Measurements from ENCODE around the gene C11orf21. TPM values are rescaled to one million over a fixed set of nuclear protein-coding genes. Genes with fewer than 3 reads are reported as not detected.

C11orf21 gene
- total RNA-seq, 1 donor from 2014 or later = 66.5 TPM

DNA sequence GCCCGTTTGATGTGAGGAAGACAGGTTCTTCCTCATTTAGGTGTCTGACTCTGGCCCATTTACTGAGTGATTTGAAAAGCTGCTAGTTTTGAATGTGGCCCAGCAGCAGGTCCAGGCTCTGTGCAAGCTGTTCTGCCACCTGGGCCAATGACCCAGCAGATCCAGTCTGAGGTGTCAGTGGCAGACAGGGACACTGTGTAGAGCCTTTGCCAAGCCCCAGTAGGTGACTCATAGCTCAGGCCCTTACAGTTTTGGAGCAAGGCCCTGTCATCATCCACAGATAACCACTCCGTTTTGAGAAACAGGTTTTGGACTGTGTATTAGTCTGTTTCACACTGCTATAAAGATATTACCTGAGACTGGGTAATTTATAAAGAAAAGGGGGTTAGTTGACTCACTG, 24.0 kb upstream of the C11orf21 start:
- intact Hi-C loops (cut with micrococcal nuclease) = no loop called here
- DNase-seq (peak; percentile 68), ATAC-seq (peak; percentile 99)

DNA sequence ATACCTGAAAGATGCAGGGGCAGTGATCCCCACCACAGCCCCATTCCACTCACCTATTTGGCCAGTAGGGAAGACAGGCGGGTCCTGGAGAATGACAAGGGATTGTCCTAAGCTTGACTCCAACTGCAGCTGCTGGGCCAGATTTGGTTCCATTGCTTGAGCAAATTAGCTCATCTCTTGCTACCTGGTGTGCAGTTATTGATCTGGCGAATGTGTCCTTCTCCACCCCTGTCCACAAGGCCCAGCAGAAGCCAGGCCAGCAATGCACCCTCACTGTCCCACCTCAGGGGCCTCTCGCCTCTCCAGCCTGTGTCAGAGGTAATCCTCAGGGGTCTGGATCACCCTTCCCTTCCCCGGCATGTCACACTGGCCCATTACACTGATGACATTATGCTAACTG, 23.4 kb upstream of the C11orf21 start:
- DNase-seq (no peak), ATAC-seq (peak; percentile 3)
- intact Hi-C loops (cut with micrococcal nuclease) = no loop called here

DNA sequence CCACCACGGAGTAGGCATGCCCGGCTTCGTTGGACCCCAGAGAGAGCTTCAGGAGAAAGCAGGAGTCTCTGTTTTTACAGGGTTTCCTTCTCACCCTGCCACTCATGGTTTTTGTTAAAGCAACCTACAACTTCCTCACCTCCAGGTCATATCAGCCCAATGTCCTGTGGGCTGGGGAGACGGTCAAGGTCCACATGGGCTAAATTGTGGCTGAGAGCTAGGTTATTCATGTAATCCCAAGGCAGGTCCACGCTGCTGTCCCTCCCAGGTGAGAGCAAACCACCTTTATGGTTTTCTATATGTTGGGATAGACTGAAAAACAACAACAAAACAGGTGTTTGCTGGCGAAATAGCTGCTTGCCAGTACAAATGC, 19.6 kb upstream of the C11orf21 start:
- no peak for ATAC-seq
- intact Hi-C loops (cut with micrococcal nuclease) = no loop called here
- DNase-seq = no peak

DNA sequence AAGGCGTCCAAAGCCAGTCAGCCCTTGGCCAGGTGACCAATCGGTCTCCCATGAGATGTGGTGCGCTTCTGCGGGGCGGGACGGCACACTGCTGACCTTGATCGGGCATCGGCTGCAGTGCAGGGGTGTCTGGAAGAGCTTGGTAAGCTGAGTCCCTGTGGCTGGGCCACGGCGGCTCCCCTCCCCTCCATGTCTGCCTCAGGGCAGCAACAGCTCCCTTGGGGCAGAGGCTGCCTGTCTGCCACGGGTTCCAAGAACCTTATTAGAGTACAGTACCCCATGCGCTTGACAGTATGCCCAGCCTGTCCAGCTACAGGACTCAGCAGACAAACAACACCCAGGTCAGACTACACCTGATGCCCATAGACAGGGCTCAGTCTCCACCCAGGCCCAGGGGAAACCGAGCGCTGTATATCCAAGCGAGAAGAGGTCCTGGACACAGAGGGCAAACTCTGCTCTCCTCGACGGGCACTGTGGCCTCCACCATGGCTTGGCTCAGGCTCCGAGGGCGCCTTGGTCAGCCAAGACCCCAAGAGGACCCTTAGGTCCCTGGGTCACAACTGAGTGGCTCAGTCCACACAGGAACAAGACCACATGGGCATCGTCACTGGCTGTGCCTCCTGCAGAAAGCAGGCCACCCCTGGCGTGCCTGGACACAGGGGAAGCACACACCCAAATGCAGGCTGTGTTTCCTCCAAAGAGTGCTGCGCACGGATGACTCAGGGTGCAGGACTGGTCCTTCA, 19.0 kb upstream of the C11orf21 start:
- intact Hi-C loops (cut with micrococcal nuclease) = no loop called here
- ATAC-seq (no peak), DNase-seq (no peak)

DNA sequence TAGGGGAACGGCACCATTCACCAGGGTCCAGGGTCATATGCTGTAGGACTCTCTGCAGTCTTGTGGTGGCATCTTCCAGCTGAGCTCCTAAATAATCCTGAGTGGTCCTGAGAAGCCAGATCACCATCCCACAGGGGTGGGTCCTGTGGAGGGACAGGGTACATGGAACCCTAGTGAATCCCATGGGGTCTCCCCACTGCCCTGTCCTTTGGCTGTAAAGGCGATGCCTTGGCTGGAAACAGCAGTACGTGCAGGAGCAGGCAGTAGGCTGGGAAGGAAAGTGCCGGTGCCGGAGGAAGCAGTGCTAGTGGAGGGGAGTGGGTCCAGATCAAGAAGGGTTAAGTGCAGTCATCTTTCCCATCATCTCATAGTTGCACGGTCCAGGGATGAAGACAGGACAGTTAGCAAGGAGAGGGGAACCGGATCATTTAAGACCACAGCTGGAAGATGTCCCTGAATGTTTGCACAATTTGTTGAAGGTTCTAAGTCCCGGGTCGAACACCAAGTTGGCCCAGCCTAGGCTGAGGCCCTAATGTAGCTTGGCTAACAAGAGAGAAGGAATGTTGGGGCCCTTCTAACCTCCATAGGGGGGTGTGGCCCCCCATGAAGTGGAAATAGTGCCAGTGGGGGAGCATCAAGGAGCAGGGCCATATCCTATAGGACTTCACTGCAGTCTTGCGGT, 18.2 kb upstream of the C11orf21 start:
- intact Hi-C loops (cut with micrococcal nuclease) = no loop called here
- ATAC-seq = no peak
- DNase-seq = no peak

DNA sequence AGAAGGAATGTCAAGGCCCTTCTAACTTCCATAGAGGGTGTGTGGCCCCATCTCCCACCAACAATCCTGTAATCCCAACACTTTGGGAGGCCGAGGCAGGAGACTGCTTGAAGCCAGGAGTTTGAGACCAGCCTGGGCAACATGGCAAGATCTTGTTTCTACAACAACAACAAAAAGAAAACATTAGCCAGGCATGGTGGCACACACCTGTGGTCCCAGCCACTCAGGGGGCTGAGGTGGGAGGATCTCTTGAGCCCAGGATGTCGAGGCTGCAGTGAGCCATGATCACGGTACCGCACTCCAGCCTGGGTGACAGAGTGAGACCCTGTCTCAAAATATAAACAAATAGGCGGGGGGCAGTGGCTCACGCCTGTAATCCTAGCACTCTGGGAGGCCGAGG, 17.0 kb upstream of the C11orf21 start:
- DNase-seq = no peak
- intact Hi-C loops (cut with micrococcal nuclease) = no loop called here

DNA sequence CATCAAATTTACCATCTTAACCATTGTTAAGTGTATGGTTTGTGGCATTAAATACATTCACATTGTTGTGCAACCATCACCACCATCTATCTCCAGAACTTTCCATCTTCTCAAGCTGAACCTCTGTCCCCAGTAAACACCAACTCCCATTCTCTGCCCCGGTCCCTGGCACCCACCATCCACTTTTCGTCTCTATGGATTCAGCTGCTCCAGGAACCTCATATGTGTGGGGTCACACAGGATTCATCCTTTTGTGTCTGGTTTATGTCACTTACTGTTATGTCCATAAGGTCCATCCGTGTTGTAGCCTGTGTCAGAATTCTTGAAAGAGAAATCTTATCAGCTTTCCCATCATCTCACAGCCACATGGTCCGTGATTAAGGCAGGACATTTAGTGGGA, 16.4 kb upstream of the C11orf21 start:
- intact Hi-C loops (cut with micrococcal nuclease) = no loop called here
- ATAC-seq = no peak
- DNase-seq = no peak

More for the DNA sequence above, 17.0 kb upstream of the C11orf21 start:
- ATAC-seq = no peak

DNA sequence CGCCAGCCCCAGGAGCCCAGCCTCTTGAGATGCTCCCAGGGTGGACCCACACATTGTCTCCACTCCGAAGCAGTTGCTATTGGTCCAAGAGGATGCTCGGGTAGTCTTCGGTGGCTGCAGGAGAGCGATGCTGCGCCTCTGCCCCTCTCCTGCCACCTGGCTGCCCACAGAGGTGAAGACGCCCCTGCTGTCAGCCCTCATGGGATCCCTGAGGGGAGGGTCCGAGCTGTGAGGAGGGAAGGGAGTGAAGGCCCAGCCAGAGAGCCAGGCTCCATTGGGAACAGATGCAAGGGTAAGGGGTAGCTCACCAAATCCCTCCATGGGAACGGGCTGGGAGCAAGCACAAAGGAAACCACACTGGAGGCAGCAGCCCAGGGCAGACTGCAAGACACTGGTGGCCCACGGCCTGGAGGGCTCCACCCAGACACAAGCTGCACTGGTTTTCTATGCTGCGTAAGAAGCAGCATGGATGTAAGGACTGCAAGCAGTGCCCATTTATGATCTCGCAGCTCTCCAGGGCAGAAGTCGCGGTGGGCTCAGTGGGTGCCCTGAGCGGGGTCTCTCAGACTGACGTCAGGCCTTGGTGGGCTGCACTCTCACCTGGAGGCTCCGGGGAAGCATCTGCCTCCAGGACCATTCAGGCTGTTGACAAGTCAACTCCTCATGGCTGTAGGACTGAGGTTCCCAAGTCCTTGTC, 15.8 kb upstream of the C11orf21 start:
- no peak for ATAC-seq
- no peak for DNase-seq
- intact Hi-C loops (cut with micrococcal nuclease) = no loop called here

DNA sequence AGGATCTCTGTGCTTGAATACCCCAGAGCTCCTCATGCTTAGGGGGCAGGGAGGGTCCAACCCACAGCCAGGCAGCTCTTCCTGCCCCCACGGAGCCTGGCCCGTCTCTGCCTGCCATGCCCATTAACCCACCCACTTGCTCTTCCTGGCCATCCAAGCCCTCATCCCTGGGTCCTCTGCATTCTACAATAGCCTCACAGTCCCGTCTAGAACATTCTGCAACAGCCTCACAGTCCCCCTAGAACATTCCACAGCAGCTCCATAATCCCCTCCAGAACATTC, 15.2 kb upstream of the C11orf21 start:
- intact Hi-C loops (cut with micrococcal nuclease) = no loop called here
- ATAC-seq (no peak), DNase-seq (no peak)

DNA sequence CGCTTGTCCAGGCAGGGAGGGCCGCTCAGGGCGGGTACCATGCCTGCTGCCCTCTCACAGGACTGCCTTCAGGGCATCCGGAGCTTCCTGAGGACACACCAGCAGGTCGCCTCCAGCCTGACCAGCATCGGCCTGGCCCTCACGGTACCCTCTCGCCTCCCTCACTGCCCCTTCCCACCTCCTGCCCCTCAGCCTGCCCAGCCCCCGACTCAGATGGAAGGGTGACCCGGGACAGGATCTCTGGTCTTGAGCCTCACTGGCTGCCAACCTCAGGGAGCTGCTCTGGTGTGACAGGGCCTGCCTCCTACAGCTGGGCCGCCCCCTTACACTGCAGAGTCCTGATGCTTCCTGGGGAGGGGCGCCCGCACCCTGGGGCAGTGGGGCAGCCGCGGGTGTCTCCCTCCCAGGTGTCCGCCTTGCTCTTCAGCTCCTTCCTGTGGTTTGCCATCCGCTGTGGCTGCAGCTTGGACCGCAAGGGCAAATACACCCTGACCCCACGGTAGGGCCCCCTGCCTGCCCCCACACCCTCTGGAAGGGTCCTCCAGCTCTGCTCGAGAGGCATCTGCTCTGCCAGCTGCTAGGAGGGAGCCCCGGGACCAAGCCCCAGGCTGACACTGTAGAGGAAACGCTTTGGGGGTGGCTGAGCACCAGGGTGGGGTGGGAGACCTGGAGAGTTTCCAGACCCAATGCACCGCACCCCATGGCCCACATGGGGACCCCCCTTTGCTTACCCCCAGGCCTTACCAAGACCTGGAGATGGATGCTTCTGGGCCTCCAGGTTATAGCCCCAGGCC, 14.6 kb upstream of the C11orf21 start:
- no peak for ATAC-seq
- intact Hi-C loops (cut with micrococcal nuclease) = no loop called here

DNA sequence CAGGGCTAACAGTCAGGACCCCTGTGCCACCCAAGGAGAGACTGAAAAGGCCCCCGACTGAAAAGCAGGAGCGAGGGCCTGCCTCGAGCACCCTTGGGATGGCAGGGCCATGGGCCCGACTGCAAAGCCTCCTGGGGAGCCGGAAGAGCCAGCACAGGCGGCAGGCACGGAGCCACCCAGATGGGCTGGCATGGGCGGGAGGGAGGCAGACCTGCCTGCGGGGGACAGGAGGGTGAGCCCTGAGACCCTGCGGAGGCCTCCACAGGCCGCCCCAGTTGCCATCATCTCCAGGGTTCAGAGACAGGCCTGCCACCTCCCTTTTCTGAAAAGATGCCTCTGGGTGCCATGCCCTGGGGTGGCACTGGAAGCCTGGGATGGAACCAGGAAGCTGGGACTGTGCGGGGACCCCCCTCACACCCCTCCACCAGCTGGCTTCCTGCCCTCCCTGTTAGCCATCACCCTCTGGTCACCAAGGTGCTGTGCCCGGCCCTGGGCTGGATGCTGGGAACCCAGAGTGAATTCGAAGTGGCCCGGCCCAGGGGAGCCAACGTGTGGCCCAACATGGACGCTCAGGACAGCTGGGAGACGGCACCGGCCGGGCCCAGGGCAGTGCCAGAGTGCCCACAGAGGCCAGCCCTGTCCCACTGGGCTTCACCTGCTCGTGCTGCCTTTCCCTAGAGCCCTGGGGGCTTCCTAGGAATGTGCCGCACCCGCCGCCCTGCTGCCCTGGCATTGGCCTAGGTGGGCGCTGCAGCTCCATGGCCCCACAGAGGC, 13.9 kb upstream of the C11orf21 start:
- intact Hi-C loops (cut with micrococcal nuclease) = no loop called here

More for the DNA sequence above, 14.6 kb upstream of the C11orf21 start:
- DNase-seq = no peak

DNA sequence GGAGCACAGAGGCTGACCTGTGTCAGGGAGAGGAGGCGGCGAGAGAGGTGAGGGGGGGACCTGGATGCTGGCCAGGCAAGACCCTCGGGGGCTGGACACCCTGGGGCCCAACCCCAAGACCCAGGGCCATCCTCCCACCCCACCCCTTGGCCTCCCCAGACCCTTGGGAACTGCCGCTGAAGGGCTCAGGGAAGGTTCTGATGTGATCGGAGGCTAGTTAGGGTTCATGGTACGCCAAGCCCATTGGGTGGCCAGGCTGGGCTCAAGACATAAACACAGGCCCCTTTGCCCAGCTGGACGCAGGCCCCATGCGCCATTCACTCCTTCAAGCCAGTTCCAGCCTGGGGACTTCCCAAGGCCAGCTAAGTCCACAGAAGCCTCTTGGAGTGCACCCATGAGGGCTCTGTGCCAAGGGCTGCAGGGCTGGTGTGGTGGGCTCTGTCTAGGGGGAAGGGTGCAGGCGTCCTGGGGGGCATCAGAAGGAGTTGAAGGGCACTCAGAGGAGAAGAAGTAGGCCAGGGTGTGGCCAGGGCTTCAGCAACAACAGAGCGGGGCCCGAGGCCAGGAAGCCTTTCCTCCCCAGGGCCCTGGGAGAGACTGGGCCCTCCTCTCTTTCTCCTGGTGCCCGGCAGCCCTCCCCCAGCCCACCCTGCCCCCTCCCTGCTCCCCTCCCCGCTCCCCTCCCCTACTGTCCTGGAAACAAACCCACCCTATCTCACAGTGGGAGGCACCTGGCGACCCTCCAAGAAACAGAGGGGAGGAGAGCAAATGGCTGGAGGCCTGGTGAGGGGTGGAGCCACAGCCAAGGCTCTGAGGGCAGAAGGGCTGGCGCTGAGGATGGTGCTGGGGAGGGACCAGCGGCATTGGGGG, 13.0 kb upstream of the C11orf21 start:
- peak; percentile 94 for DNase-seq
- peak; percentile 88 for ATAC-seq
- intact Hi-C loops (cut with micrococcal nuclease) = no loop called here

More for the DNA sequence above, 13.9 kb upstream of the C11orf21 start:
- ATAC-seq = peak; percentile 49
- no peak for DNase-seq

DNA sequence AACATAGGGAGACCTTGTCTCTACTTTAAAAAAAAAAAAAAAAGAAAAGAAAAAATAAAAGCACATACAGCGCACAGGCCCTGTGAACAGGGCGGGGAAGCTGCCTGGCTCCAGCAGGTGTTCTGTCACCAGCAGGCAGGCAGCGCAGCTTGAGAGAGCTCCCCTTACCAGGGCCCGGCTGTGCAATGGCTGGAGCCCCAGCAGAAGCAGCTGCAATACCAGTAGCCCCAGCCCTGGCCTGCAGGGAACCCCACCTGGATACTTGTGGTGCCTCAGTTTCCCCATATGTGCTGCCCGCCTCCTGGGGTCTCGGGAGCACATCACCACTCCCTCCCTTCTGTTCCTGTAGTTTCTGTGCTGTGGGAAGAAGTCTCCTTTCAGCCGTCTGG, 12.4 kb upstream of the C11orf21 start:
- intact Hi-C loops (cut with micrococcal nuclease) = no loop called here
- ATAC-seq = no peak
- DNase-seq = no peak

DNA sequence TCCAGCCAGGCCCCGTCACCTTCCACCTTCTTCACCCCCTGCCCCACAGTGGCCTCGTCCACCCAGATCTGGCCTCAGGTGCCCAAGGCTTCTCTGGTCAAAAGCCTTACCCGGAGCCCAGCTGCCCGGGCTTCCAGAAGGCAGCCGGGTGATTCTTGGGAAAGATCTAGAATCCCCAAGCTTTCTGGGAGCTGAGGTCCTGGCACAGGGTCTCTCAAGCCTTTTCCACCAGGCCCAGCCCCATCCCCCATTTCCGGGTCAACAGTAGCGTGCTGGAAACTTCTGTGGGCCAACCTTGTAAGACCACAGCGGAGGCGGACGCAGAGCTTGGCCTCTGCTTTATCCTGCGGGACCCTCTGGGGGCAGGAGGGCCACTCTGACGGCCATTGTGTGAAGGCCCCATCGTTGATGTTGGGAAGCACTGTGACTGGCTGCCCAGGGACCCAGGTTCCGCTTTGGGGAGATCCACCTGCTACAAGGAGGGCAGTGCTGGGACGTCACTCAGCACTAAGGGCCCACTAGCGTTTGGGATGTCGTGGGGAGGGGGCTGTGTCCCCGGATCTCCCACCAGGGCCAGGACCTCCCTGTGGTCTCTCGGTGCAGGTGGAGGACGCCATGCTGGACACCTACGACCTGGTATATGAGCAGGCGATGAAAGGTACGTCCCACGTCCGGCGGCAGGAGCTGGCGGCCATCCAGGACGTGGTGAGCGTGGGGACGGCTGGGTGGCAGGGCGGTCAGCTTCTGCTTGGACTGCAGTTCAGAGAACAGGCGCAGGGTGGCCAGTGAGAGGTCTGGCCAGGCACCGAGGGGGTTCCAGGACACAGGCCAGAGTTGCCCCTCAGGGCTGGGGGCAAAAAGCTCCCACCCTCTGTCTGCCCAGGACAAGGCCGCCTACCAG, 11.6 kb upstream of the C11orf21 start:
- DNase-seq (peak; percentile 75), ATAC-seq (peak; percentile 13)
- intact Hi-C loops (cut with micrococcal nuclease) = no loop called here

DNA sequence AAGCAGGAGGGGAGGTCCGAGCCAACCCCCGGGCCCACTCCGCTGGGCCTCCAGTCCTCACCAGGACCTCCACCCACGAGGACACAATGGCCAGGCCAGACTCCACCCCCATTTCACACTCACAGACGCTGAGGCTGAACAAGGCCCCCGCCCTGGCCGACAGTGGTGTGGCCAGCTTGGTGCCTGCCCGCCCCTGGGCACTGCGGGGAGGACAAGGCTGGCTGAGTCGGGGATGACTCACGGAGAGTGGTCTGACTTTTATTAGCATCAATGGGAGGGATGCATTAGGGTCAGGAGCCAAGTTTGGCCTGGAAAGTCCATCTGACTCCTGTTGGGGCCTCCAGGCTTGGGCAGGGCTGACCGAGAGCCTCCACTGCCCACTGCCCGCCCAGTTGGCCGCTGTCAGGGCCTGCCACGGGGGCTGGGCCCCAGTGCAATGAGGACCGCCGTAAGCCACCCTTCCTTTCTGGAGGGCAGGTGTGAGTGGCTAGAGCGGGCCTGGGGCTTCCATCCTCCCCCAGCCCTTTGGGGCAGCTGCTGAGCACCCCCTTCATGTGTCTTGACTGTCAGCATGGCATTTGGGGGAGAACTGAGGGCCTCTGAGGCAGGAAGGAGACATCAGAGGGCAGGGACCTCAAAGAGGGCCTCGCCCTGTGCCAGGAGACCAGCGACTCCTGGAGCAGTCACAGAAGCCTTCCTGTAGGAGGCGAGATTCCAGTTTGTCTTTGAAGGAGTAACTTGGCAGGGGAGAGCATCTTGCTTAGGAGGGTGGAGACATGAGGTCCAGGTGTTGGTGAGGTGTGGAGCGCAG, 10.7 kb upstream of the C11orf21 start:
- ATAC-seq = no peak
- intact Hi-C loops (cut with micrococcal nuclease) = no loop called here
- no peak for DNase-seq

DNA sequence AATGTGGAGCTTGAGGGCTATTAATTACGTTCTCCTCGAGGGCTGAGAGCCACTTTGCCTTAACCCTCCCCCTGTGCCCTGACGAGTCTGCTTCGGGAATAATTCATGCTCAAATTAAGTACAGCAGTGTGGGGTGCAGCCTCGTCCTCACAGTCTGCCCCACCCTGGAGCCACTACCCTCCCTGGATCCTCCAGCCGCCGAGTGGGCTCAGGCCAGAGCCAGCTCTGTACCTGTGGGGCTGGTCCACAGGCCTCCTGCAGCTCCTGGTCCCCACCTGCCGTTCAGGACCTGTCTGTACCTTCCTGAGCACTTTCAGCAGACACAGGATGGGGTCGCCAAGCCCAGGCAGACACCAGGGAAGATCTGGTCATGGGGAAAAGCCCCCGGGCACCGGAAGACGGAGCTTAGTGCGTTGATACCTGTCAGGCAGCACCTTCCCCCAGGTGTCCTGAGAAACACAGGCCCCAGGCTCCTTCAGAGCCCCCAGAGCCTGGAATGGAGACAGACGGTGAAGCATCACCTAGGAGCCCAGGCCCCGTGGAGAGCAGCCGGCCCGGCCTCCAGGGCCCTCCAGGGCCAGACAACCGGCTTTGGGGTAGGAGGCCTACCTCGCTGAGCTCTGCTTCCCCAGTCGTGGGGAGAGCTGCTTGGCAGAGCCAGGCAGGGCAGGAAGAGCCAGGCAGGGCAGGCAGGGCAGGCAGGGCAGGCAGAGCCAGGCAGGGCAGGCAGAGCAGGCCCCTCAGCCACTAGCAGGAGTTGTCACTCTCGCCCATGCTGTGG, 9.8 kb upstream of the C11orf21 start:
- intact Hi-C loops (cut with micrococcal nuclease) = no loop called here
- DNase-seq = no peak
- no peak for ATAC-seq

Measured in left ventricle myocardium superior (tissue), 1 donor.